IgD-negative memory B cell (primary cell): ENCODE results near the gene ARHGAP6. TPM values are rescaled to one million over a fixed set of nuclear protein-coding genes. Genes with fewer than 3 reads are reported as not detected.
A peak's percentile ranks its signal among the peaks of the same experiment; 100 is the strongest.
"Not testable (repeated sequence)": the region's sequence is repeated elsewhere in the genome, so short reads cannot be mapped to it uniquely, and the experiment has no call there.

Source experiments
- H3K27ac Mint-ChIP-seq, 3 donors: one replicate each; pipeline ENCODE4 v1.8.0; 2020 to 2022; ENCODE audit warnings: mild to moderate bottlenecking in 3 of 3, mixed read lengths in 3 of 3, moderate library complexity in 1 of 3
- H3K27me3 Mint-ChIP-seq: one replicate; pipeline ENCODE4 v1.8.0; 2021; ENCODE audit warnings: mixed read lengths
- H3K36me3 Mint-ChIP-seq: one replicate; pipeline ENCODE4 v1.8.0; 2020; ENCODE audit warnings: mild to moderate bottlenecking, mixed read lengths
- H3K4me1 Mint-ChIP-seq, 3 donors: one replicate each; pipeline ENCODE4 v1.8.0; 2020 to 2022; ENCODE audit warnings: mixed read lengths in 3 of 3, mild to moderate bottlenecking in 1 of 3
- H3K4me3 Mint-ChIP-seq, 4 donors: one replicate each; pipeline ENCODE4 v1.8.0; 2020 to 2022; ENCODE audit warnings: mild to moderate bottlenecking in 4 of 4, mixed read lengths in 4 of 4, moderate library complexity in 3 of 4
- H3K9me3 Mint-ChIP-seq, 3 donors: one replicate each; pipeline ENCODE4 v1.8.0; 2020 to 2021; ENCODE audit warnings: mixed read lengths in 3 of 3, mild to moderate bottlenecking in 1 of 3
- polyA plus RNA-seq: library from polyadenylated mRNA; unstranded; fragments of 300-500 nt; fragmentation: Illumina TruSeq; gene quantifications from one replicate; pipeline ENCODE4 v1.2.3, GENCODE V29; 2021

Gene ARHGAP6
- polyA plus RNA-seq, 1 donor from 2014 or later = 0.97 TPM

GRCh38 chrX:11666164-11666563 lies 444 bp upstream of the ARHGAP6 start:
- Mint-ChIP-seq H3K27ac (no peak overlapping the region), H3K9me3 (peaks cover 0 to 1% (median 0%) of the 10 kb centered on the region in 3 donors), H3K36me3 (no peaks in the 10 kb centered on the region), H3K27me3 (peaks cover 15% of the 10 kb centered on the region), H3K4me3 (no peak overlapping the region), H3K4me1 (peaks cover 0 to 4% (median 0%) of the 10 kb centered on the region in 3 donors)

DNA sequence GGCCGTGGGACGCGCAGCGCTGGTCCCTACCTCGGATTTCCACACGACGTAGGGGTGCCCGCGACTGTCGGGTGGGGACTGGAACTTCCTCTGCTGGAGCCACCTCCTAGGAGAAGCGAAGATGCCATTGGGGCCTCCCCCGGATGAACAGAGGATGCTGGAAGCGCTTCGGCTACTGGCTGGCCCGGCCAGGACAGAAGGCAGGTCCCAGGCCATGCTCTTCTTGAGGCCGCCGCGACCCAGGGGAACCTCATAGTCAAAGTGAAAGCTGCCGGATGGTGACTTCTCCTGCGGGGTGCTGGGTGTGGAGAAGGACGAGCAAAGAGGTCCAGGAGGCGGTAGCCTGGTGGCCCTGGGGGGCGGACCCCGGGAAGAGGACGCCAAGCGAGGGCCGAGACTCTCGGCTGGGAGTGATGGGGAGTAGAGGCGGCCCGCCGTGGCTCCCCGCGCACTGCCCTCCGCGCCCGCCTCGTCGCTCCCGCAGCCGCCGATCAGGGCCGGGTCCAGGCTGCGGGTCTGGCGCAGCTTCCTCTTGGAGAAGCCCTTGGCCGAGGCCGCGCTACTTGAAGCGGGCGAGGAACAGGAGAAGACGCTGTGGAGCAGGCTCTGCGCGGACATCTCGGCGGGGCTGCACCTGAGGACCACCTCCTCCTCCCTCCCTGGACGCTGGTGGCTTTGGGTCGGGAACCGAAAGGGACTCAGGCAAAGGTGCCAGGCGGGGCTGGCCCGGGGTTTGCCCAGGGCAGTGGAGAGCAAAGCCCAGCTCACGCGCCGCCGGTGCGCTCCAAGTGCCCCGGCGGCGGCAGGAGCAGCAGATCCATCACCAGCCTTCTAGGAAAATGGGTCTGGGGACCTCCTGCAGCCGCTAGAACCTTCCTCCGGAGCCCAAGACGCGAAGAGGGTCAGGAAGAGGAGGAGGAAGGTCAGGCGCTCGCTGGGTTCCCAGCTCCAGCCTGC lies 1.2 kb downstream of the ARHGAP6 start:
- Mint-ChIP-seq H3K36me3 (peaks cover 2% of the 10 kb centered on the region), H3K4me1 (peaks cover 0 to 4% (median 0%) of the 10 kb centered on the region in 3 donors), H3K9me3 (peaks cover 0 to 1% (median 0%) of the 10 kb centered on the region in 3 donors), H3K27ac (no peak overlapping the region), H3K27me3 (peaks cover 15% of the 10 kb centered on the region), H3K4me3 (no peak overlapping the region)

- H3K9me3 Mint-ChIP-seq = peaks cover 0 to 1% (median 0%) of the 10 kb centered on the region in 3 donors
- peaks cover 2% of the 10 kb centered on the region for H3K36me3 Mint-ChIP-seq
- no peak overlapping the region for H3K4me3 Mint-ChIP-seq
- no peak overlapping the region for H3K27ac Mint-ChIP-seq
- peaks cover 15% of the 10 kb centered on the region for H3K27me3 Mint-ChIP-seq
- peaks cover 0 to 4% (median 0%) of the 10 kb centered on the region in 3 donors for H3K4me1 Mint-ChIP-seq
Measured at GRCh38 chrX:11663875-11664210, 1.9 kb downstream of the ARHGAP6 start.

DNA sequence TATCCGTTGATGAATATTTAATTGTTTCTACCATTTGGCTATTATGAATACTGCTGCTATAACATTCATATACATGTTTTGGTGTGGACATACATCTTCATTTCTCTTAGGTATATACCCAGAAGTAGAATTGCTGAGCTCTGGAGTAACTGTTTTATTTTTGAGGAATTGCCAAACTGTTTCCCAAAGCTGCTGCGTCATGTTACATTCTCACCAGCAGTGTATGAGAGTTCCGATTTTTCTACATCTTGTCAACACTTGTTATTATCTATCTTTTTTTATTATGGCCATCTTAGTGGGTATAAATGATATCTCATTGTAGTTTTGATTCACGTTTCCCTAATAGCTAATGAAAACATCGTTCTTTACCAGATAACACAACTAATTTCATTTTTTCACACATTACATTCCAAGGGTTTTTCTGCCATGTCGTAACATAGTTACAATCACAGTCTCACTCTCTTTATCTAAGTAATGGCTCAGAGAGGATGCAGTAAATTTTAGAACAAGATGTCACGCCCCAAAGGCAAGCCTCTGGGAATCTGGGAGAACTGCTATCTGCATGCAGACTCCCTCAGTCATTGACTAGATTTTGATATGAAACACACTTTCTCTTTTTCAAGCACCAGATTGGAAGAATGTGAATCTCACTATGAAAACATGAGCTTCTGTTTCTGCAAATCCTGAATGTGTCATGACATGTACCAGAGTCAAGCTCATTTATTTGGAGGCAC lies 10.3 kb downstream of the ARHGAP6 start:
- no peaks in the 10 kb centered on the region for H3K27me3 Mint-ChIP-seq
- H3K36me3 Mint-ChIP-seq = peaks cover 2% of the 10 kb centered on the region
- peaks cover 0 to 3% (median 2%) of the 10 kb centered on the region in 3 donors for H3K9me3 Mint-ChIP-seq
- H3K27ac Mint-ChIP-seq = no peak overlapping the region
- H3K4me1 Mint-ChIP-seq = no peaks in the 10 kb centered on the region
- H3K4me3 Mint-ChIP-seq = no peak overlapping the region

GRCh38 chrX:11648705-11649519 lies 16.8 kb downstream of the ARHGAP6 start:
- no peaks in the 10 kb centered on the region for H3K4me1 Mint-ChIP-seq
- peak overlapping the region in 1 of 3 donors; percentile 1 for H3K27ac Mint-ChIP-seq
- no peak overlapping the region for H3K4me3 Mint-ChIP-seq
- peaks cover 0 to 1% (median 0%) of the 10 kb centered on the region in 3 donors for H3K9me3 Mint-ChIP-seq
- no peaks in the 10 kb centered on the region for H3K36me3 Mint-ChIP-seq
- H3K27me3 Mint-ChIP-seq = no peaks in the 10 kb centered on the region

DNA sequence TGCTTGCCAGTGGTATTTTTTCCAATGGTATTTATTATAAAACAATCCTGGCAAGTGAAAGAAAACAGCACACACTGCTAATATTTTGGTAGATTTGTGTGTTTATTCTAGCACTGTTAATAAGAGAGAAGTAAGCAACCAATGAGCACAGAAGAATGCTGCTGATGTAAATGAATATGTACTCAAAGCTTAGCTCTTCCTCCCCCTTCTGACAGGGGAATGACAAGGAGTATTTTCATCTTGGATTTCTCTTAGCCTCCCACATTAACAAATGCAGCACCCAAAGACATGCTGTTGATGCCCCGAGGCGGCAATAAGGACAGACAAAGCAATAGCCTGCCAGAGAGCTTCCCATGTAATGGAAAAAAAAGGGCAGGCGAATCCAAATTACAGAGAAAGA lies 18.6 kb downstream of the ARHGAP6 start:
- Mint-ChIP-seq H3K9me3 (peaks cover 0 to 1% (median 0%) of the 10 kb centered on the region in 3 donors), H3K27me3 (no peaks in the 10 kb centered on the region), H3K4me1 (no peaks in the 10 kb centered on the region), H3K27ac (no peak overlapping the region), H3K36me3 (no peaks in the 10 kb centered on the region), H3K4me3 (no peak overlapping the region)

DNA sequence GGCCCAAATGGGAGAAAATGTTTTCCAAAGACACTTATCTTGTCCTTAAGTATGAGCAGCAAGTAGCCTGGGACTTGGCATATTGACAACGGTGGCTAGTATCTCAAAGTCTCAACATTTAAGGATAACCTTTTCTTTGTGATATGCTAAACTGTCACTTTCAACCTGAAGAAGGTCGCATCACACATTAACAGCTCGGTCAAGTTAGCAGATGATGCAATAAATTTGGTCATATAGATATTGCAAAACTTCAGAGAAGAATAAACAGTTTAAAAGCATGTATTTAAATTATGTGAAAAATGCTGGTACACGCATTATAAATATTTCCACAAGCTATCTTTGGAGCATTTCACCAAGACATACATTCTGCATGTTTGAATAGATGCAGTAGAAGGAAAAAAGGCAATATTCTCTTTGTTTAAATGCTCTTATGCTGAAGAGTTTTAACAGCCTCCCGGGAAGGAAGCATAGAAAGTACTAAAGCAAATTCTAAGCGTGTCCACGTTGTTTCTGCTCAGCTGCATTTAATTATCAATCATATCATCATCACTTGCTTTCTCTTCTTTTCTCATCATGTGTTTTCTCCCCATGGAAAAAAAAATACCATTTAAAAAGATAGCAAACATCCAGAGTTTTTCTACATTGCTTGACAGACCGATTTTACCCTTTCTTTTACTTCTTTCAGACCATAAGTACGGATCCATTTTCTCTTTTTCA lies 24.2 kb downstream of the ARHGAP6 start:
- Mint-ChIP-seq H3K4me1 (peaks cover 0 to 1% (median 0%) of the 10 kb centered on the region in 3 donors), H3K9me3 (peaks cover 0 to 1% (median 0%) of the 10 kb centered on the region in 3 donors), H3K27me3 (no peaks in the 10 kb centered on the region), H3K4me3 (no peak overlapping the region), H3K27ac (no peak overlapping the region), H3K36me3 (no peaks in the 10 kb centered on the region)

DNA sequence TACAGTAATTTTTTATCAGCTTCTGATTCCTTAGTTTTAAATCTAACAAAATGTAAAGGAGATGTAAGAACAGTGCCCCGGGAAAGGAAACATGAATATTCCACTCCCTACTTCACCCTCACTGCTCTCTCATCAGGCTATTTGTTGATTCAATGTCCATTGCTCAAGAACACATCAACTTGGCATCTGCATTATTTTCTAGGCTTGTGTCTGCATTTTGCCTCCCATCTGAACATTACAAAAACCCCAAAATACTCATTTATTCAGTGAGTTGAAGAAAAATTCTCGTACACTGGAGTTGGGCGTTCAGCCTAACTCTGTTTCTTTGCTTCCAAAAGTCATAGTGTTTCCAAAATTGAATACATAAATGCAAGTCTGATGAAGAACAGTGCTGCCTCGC lies 25.6 kb downstream of the ARHGAP6 start:
- H3K9me3 Mint-ChIP-seq = no peaks in the 10 kb centered on the region
- no peaks in the 10 kb centered on the region for H3K36me3 Mint-ChIP-seq
- H3K27me3 Mint-ChIP-seq = no peaks in the 10 kb centered on the region
- H3K27ac Mint-ChIP-seq = no peak overlapping the region
- H3K4me1 Mint-ChIP-seq = peaks cover 0 to 1% (median 0%) of the 10 kb centered on the region in 3 donors
- H3K4me3 Mint-ChIP-seq = no peak overlapping the region

- Mint-ChIP-seq H3K27me3 (peaks cover 2% of the 10 kb centered on the region), H3K36me3 (no peaks in the 10 kb centered on the region), H3K4me1 (peaks cover 0 to 2% (median 0%) of the 10 kb centered on the region in 3 donors), H3K27ac (no peak overlapping the region), H3K9me3 (no peaks in the 10 kb centered on the region), H3K4me3 (no peak overlapping the region)
Measured at GRCh38 chrX:11632732-11633131, 33.0 kb downstream of the ARHGAP6 start.

GRCh38 chrX:11629593-11630211 lies 36.0 kb downstream of the ARHGAP6 start:
- H3K4me3 Mint-ChIP-seq = no peak overlapping the region
- peaks cover 0 to 2% (median 0%) of the 10 kb centered on the region in 3 donors for H3K4me1 Mint-ChIP-seq
- H3K36me3 Mint-ChIP-seq = no peaks in the 10 kb centered on the region
- peaks cover 2% of the 10 kb centered on the region for H3K27me3 Mint-ChIP-seq
- no peak overlapping the region for H3K27ac Mint-ChIP-seq
- H3K9me3 Mint-ChIP-seq = peaks cover 4 to 7% (median 4%) of the 10 kb centered on the region in 3 donors

DNA sequence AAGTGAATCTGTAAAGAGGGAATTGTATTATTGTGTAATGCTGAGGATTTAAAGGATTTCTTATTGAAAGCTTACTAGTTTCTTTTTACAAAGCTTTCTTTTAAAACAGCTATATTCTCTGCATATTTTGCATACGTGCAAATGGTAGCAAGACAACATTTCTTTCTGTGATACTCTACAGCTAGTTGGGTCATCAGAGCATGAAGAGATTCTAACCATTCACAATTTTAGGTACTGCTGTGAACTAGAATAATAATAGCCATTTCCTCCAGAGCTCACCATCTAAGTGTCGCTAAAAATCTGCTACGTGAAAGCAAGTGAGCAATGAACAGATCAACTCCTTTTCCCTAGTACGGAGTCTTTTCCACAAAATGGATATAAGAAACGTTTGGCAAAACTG lies 37.3 kb downstream of the ARHGAP6 start:
- Mint-ChIP-seq H3K36me3 (no peaks in the 10 kb centered on the region), H3K27me3 (peaks cover 2% of the 10 kb centered on the region), H3K4me1 (peaks cover 0 to 2% (median 0%) of the 10 kb centered on the region in 3 donors), H3K27ac (no peak overlapping the region), H3K4me3 (no peak overlapping the region), H3K9me3 (peaks cover 8 to 15% (median 10%) of the 10 kb centered on the region in 3 donors)

GRCh38 chrX:11626351-11626750 lies 39.4 kb downstream of the ARHGAP6 start:
- no peak overlapping the region for H3K27ac Mint-ChIP-seq
- peaks cover 8 to 15% (median 10%) of the 10 kb centered on the region in 3 donors for H3K9me3 Mint-ChIP-seq
- peaks cover under 1% of the 10 kb centered on the region for H3K27me3 Mint-ChIP-seq
- H3K36me3 Mint-ChIP-seq = no peaks in the 10 kb centered on the region
- H3K4me3 Mint-ChIP-seq = no peak overlapping the region
- H3K4me1 Mint-ChIP-seq = peaks cover 0 to 2% (median 0%) of the 10 kb centered on the region in 3 donors

- H3K4me3 Mint-ChIP-seq = no peak overlapping the region
- H3K4me1 Mint-ChIP-seq = no peaks in the 10 kb centered on the region
- H3K36me3 Mint-ChIP-seq = no peaks in the 10 kb centered on the region
- no peak overlapping the region for H3K27ac Mint-ChIP-seq
- H3K27me3 Mint-ChIP-seq = peaks cover 3% of the 10 kb centered on the region
- H3K9me3 Mint-ChIP-seq = peaks cover 11 to 16% (median 13%) of the 10 kb centered on the region in 3 donors
Measured at GRCh38 chrX:11619441-11619840, 46.3 kb downstream of the ARHGAP6 start.

DNA sequence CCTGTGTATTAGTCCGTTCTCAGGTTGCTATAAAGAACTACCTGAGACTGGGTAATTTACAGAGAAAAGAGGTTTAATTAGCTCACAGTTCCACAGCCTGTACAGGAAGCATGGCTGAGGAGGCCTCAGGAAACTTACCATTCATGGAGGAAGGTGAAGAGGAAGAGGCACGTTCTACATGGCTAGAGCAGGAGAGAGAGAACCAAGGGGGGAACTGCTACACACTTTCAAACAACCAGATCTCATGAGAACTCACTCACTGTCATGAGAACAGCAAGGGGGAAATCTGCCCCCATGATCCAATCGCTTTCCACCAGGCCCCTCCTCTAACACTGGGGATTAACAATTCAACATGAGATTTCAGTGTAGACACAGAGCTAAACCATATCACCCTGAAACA lies 51.5 kb downstream of the ARHGAP6 start:
- peaks cover 7 to 13% (median 12%) of the 10 kb centered on the region in 3 donors for H3K9me3 Mint-ChIP-seq
- H3K36me3 Mint-ChIP-seq, H3K4me3 Mint-ChIP-seq, H3K4me1 Mint-ChIP-seq, H3K27ac Mint-ChIP-seq, H3K27me3 Mint-ChIP-seq: not testable (repeated sequence)
